WTC11 (cell line): ENCODE results near the gene SEC24B. TPM values are rescaled to one million over a fixed set of nuclear protein-coding genes. Genes with fewer than 3 reads are reported as not detected.

ENCODE experiments used
- ATAC-seq: fragments of 200-7000 bp; cut with Tn5 transposase; 2 replicates; pipeline ENCODE4 v1.10.0; 2021; ENCODE audit warnings: mild to moderate bottlenecking, moderate library complexity
- CTCF ChIA-PET: fragments of 300-600 bp; sonication (Branson Sonifier 250); formaldehyde crosslinking; loops from one replicate; lab custom pipeline; 2021; ENCODE audit warnings: antibody characterized with exemption; lab: Charles Lee
- POLR2A ChIA-PET: fragments of 350-600 bp; sonication (Branson Sonifier 250); formaldehyde crosslinking; loops from one replicate; lab custom pipeline; 2021; ENCODE audit warnings: antibody characterized with exemption; lab: Charles Lee
- DNase-seq: peaks from one replicate; pipeline ENCODE4 v3.0.0; 2021; ENCODE audit warnings: low spot score
- H3K27ac Mint-ChIP-seq: 2 replicates; pipeline ENCODE4 v1.8.0; 2021; ENCODE audit warnings: mixed read lengths
- H3K27me3 Mint-ChIP-seq: 2 replicates; pipeline ENCODE4 v1.8.0; 2021; ENCODE audit warnings: low read depth, mild to moderate bottlenecking, moderate library complexity, mixed read lengths
- H3K36me3 Mint-ChIP-seq: 2 replicates; pipeline ENCODE4 v1.8.0; 2021; ENCODE audit warnings: mixed read lengths
- H3K4me1 Mint-ChIP-seq: 2 replicates; pipeline ENCODE4 v1.8.0; 2022; ENCODE audit warnings: mixed read lengths
- H3K4me3 Mint-ChIP-seq: 2 replicates; pipeline ENCODE4 v1.8.0; 2021; ENCODE audit warnings: mild to moderate bottlenecking, moderate library complexity, mixed read lengths
- H3K9me3 Mint-ChIP-seq: 2 replicates; pipeline ENCODE4 v1.8.0; 2021; ENCODE audit warnings: mixed read lengths
- E2F4 ChIP-seq: sonication (generic); formaldehyde crosslinking; IDR thresholded peaks from 2 replicates; pipeline ENCODE4 v1.8.1; 2022; ENCODE audit warnings: low read depth, mild to moderate bottlenecking, moderate library complexity, missing genetic modification reagents, borderline replicate concordance
- ESRRA ChIP-seq: sonication (generic); formaldehyde crosslinking; IDR thresholded peaks from 2 replicates; pipeline ENCODE4 v1.8.1; 2022; ENCODE audit warnings: mild to moderate bottlenecking, missing genetic modification reagents, borderline replicate concordance
- FOXP1 ChIP-seq: sonication (generic); formaldehyde crosslinking; IDR thresholded peaks from 2 replicates; pipeline ENCODE4 v1.8.0; 2022; ENCODE audit warnings: missing genetic modification reagents, mild to moderate bottlenecking, moderate library complexity, borderline replicate concordance
- GTF2I ChIP-seq: fragments of 250-450 bp; sonication (Bioruptor Pico); conservative IDR thresholded peaks from 2 replicates; pipeline ENCODE4 v1.4.0; 2021; ENCODE audit warnings: mild to moderate bottlenecking
- HMGXB4 ChIP-seq: sonication (generic); formaldehyde crosslinking; IDR thresholded peaks from 2 replicates; pipeline ENCODE4 v1.8.1; 2023; ENCODE audit warnings: mild to moderate bottlenecking, moderate library complexity, missing genetic modification reagents
- IRF2 ChIP-seq: sonication (generic); formaldehyde crosslinking; IDR thresholded peaks from 2 replicates; pipeline ENCODE4 v1.8.0; 2022; ENCODE audit warnings: low read depth, missing genetic modification reagents, borderline replicate concordance
- JUN ChIP-seq: sonication (generic); formaldehyde crosslinking; IDR thresholded peaks from 2 replicates; pipeline ENCODE4 v1.8.0; 2023; ENCODE audit warnings: mild to moderate bottlenecking, missing genetic modification reagents
- NFATC4 ChIP-seq: fragments of 250-450 bp; sonication (Bioruptor Pico); IDR thresholded peaks from 2 replicates; pipeline ENCODE4 v1.9.0; 2021; ENCODE audit warnings: mild to moderate bottlenecking
- NR1H2 ChIP-seq: sonication (generic); formaldehyde crosslinking; IDR thresholded peaks from 2 replicates; pipeline ENCODE4 v1.9.0; 2021; ENCODE audit warnings: mild to moderate bottlenecking, moderate library complexity, missing genetic modification reagents
- NR3C1 ChIP-seq: sonication (generic); formaldehyde crosslinking; conservative IDR thresholded peaks from 2 replicates; pipeline ENCODE4 v1.8.1; 2023; ENCODE audit warnings: low read depth, mild to moderate bottlenecking, missing genetic modification reagents
- PREB ChIP-seq: sonication (generic); formaldehyde crosslinking; IDR thresholded peaks from 2 replicates; pipeline ENCODE4 v1.8.1; 2022; ENCODE audit warnings: mild to moderate bottlenecking, missing genetic modification reagents, moderate library complexity, borderline replicate concordance
- SP1 ChIP-seq: sonication (generic); formaldehyde crosslinking; conservative IDR thresholded peaks from 2 replicates; pipeline ENCODE4 v1.8.1; 2022; ENCODE audit warnings: missing genetic modification reagents
- TP53 ChIP-seq: sonication (generic); formaldehyde crosslinking; IDR thresholded peaks from 2 replicates; pipeline ENCODE4 v1.8.1; 2023; ENCODE audit warnings: mild to moderate bottlenecking, missing genetic modification reagents
- ZBTB21 ChIP-seq: sonication (generic); formaldehyde crosslinking; IDR thresholded peaks from 2 replicates; pipeline ENCODE4 v1.8.1; 2023; ENCODE audit warnings: mild to moderate bottlenecking, missing genetic modification reagents, borderline replicate concordance
- ZNF219 ChIP-seq: sonication (generic); formaldehyde crosslinking; IDR thresholded peaks from 2 replicates; pipeline ENCODE4 v1.8.0; 2023; ENCODE audit warnings: missing genetic modification reagents, mild to moderate bottlenecking, borderline replicate concordance
- ZNF425 ChIP-seq: fragments of 250-450 bp; sonication (Bioruptor Pico); conservative IDR thresholded peaks from 2 replicates; pipeline ENCODE4 v1.9.0; 2021; ENCODE audit warnings: mild to moderate bottlenecking
- total RNA-seq: library from RNA; stranded (reverse); gene quantifications from 3 replicates; pipeline ENCODE4 v1.2.3, GENCODE V29; 2021
- TF ChIP-seq, protein P1 (sequence below): sonication (generic); formaldehyde crosslinking; IDR thresholded peaks from 2 replicates; pipeline ENCODE4 v1.8.1; 2022; ENCODE audit warnings: missing genetic modification reagents, borderline replicate concordance
- TF ChIP-seq, protein P2 (sequence below): sonication (generic); formaldehyde crosslinking; IDR thresholded peaks from 2 replicates; pipeline ENCODE4 v1.8.0; 2022; ENCODE audit warnings: mild to moderate bottlenecking, missing genetic modification reagents
- TF ChIP-seq, protein P3 (sequence below): fragments of 250-450 bp; sonication (Bioruptor Pico); IDR thresholded peaks from 2 replicates; pipeline ENCODE4 v1.9.0; 2021; ENCODE audit warnings: mild to moderate bottlenecking
- TF ChIP-seq, protein P4 (sequence below): sonication (generic); formaldehyde crosslinking; IDR thresholded peaks from 2 replicates; pipeline ENCODE4 v1.8.1; 2022; ENCODE audit warnings: low read depth, missing genetic modification reagents, borderline replicate concordance

Gene SEC24B
- total RNA-seq, 1 experiment from 2014 or later, result 24.0 TPM

DNA sequence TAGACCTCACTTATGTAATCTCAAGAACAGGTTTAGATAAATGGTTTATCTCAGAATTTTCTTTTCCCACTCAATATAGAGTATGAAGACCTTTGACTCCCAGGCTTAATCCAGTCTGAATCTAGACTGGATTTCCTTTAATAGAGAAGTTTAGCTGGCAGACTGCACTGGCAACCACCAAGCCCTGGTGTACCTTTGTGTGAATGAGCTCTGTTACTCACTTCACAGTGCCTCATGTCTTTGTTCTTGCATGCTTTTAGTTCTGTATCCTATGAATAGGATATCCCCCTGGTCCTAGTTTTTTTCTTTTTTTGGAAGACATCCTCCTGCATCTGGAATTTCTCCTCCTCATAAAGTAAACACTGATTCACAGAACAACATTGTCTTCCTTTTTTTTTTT lies 73.3 kb downstream of the SEC24B start:
- ChIA-PET CTCF (no interaction called here), POLR2A (no interaction called here)
- no peaks in the 10 kb centered on the region for H3K4me1 Mint-ChIP-seq
- peaks cover 9% of the 10 kb centered on the region; the same call in 1 of the 2 replicates for H3K9me3 Mint-ChIP-seq
- no peak for ATAC-seq
- no peaks in the 10 kb centered on the region for H3K27me3 Mint-ChIP-seq
- no peak overlapping the region for H3K27ac Mint-ChIP-seq
- TF ChIP-seq PREB (CRISPR knock-in tag) (no peak), ESRRA (no peak)
- TF ChIP-seq, protein P1, sequence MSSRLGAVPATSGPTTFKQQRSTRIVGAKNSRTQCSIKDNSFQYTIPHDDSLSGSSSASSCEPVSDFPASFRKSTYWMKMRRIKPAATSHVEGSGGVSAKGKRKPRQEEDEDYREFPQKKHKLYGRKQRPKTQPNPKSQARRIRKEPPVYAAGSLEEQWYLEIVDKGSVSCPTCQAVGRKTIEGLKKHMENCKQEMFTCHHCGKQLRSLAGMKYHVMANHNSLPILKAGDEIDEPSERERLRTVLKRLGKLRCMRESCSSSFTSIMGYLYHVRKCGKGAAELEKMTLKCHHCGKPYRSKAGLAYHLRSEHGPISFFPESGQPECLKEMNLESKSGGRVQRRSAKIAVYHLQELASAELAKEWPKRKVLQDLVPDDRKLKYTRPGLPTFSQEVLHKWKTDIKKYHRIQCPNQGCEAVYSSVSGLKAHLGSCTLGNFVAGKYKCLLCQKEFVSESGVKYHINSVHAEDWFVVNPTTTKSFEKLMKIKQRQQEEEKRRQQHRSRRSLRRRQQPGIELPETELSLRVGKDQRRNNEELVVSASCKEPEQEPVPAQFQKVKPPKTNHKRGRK, result no peak
- no peak overlapping the region for H3K4me3 Mint-ChIP-seq
- peaks cover 40% of the 10 kb centered on the region for H3K36me3 Mint-ChIP-seq
- no peak for DNase-seq

- no peak overlapping the region for H3K27ac Mint-ChIP-seq
Measured at GRCh38 chr4:109510687-109511086, 77.1 kb downstream of the SEC24B start.

More at GRCh38 chr4:109510687-109511086, 77.1 kb downstream of the SEC24B start:
- CTCF ChIA-PET, result no interaction called here
- Mint-ChIP-seq H3K4me1 (no peaks in the 10 kb centered on the region), H3K4me3 (no peak overlapping the region), H3K27me3 (no peaks in the 10 kb centered on the region), H3K9me3 (no peaks in the 10 kb centered on the region), H3K36me3 (peaks cover 36% of the 10 kb centered on the region)
- POLR2A ChIA-PET, result no interaction called here
- no peak for ATAC-seq
- DNase-seq, result no peak
- TF ChIP-seq JUN (CRISPR knock-in tag), result no peak
- no peak for TF ChIP-seq IRF2
- TF ChIP-seq SP1 (CRISPR knock-in tag), result no peak
- TF ChIP-seq, protein P2, sequence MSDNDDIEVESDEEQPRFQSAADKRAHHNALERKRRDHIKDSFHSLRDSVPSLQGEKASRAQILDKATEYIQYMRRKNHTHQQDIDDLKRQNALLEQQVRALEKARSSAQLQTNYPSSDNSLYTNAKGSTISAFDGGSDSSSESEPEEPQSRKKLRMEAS (CRISPR knock-in tag), result no peak
- no peak for TF ChIP-seq ZNF425 (CRISPR knock-in tag)
- TF ChIP-seq, protein P3, sequence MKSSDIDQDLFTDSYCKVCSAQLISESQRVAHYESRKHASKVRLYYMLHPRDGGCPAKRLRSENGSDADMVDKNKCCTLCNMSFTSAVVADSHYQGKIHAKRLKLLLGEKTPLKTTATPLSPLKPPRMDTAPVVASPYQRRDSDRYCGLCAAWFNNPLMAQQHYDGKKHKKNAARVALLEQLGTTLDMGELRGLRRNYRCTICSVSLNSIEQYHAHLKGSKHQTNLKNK (CRISPR knock-in tag), result no peak
- no peak for TF ChIP-seq NR1H2 (CRISPR knock-in tag)
- no peak for TF ChIP-seq E2F4
- TF ChIP-seq, protein P4, sequence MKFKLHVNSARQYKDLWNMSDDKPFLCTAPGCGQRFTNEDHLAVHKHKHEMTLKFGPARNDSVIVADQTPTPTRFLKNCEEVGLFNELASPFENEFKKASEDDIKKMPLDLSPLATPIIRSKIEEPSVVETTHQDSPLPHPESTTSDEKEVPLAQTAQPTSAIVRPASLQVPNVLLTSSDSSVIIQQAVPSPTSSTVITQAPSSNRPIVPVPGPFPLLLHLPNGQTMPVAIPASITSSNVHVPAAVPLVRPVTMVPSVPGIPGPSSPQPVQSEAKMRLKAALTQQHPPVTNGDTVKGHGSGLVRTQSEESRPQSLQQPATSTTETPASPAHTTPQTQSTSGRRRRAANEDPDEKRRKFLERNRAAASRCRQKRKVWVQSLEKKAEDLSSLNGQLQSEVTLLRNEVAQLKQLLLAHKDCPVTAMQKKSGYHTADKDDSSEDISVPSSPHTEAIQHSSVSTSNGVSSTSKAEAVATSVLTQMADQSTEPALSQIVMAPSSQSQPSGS (CRISPR knock-in tag), result no peak
- TF ChIP-seq, protein P1, result no peak
- no peak for TF ChIP-seq ZBTB21
- TF ChIP-seq GTF2I (CRISPR knock-in tag), result no peak
- TF ChIP-seq ZNF219, result no peak
- no peak for TF ChIP-seq NR3C1
- TF ChIP-seq TP53 (CRISPR knock-in tag), result no peak
- no peak for TF ChIP-seq NFATC4 (CRISPR knock-in tag)
- no peak for TF ChIP-seq FOXP1 (CRISPR knock-in tag)
- TF ChIP-seq HMGXB4 (CRISPR knock-in tag), result no peak
- TF ChIP-seq, all 79 proteins: peak for 0
